Subcutaneous adipose tissue (tissue), 4 donors: ENCODE data around the gene HAUS7. TPM values are rescaled to one million over a fixed set of nuclear protein-coding genes. Genes with fewer than 3 reads are reported as not detected.

Experiments used
- total RNA-seq, 4 donors: library from RNA; depleted of rRNA; stranded (reverse); fragments of >200 nt; gene quantifications; one replicate each; pipeline ENCODE4 v1.1.0, GENCODE V29; 2016
- TF ChIP-seq, protein P1 (sequence below): fragments of 450-650 bp; IDR thresholded peaks from one replicate; pipeline ENCODE4 v1.5.1; 2016; ENCODE audit warnings: low read depth, mild to moderate bottlenecking, control low read depth, antibody characterized with exemption, moderate library complexity

Gene HAUS7
- total RNA-seq, 4 donors from 2014 or later = 14.2 to 29.4 (median 16.3) TPM

DNA sequence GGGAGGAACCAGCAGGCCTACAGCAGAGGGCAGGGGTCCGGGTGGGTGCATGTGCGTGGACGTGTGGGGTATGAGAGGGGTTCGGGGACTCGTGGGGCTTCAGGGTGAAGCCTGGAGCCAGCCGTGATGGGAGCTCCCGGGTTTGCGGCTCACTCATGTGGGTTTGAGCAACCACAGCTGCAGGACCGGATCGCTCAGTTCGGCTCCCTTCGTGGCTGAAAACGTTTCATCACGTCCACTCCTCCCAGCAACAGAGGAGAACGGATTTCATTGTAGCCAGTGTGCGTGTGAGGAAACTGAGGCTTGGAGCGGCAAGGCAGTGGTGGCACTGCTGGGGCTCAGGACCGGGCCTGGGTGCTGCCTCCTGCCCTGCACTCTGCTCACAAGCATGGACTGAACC is 35.0 kb upstream of the HAUS7 start:
- TF ChIP-seq, protein P1, sequence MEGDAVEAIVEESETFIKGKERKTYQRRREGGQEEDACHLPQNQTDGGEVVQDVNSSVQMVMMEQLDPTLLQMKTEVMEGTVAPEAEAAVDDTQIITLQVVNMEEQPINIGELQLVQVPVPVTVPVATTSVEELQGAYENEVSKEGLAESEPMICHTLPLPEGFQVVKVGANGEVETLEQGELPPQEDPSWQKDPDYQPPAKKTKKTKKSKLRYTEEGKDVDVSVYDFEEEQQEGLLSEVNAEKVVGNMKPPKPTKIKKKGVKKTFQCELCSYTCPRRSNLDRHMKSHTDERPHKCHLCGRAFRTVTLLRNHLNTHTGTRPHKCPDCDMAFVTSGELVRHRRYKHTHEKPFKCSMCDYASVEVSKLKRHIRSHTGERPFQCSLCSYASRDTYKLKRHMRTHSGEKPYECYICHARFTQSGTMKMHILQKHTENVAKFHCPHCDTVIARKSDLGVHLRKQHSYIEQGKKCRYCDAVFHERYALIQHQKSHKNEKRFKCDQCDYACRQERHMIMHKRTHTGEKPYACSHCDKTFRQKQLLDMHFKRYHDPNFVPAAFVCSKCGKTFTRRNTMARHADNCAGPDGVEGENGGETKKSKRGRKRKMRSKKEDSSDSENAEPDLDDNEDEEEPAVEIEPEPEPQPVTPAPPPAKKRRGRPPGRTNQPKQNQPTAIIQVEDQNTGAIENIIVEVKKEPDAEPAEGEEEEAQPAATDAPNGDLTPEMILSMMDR = no peak

- TF ChIP-seq, protein P1 = no peak
Observed at GRCh38 chrX:153504445-153505016, 34.2 kb upstream of the HAUS7 start.

DNA sequence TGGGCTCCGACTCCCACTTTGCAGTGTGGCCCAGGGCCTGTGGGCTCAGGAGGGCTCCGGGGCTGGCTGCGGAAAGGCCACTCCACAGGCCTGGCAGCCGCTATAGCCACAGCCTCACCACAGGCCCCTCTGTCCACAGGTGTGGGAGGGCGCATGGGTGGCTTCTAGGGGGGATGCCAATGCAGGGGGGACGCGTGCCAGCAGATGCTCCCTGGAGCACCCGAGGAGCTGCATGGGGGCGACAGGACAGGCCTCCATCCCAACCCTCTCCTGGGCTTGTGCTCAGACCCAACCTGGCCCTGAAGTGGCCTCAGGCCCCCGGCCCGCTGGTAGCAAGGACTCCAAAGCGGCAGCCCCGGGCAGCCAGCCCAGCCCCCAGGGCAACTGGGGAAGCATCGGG is 32.4 kb upstream of the HAUS7 start:
- TF ChIP-seq, protein P1 = no peak

DNA sequence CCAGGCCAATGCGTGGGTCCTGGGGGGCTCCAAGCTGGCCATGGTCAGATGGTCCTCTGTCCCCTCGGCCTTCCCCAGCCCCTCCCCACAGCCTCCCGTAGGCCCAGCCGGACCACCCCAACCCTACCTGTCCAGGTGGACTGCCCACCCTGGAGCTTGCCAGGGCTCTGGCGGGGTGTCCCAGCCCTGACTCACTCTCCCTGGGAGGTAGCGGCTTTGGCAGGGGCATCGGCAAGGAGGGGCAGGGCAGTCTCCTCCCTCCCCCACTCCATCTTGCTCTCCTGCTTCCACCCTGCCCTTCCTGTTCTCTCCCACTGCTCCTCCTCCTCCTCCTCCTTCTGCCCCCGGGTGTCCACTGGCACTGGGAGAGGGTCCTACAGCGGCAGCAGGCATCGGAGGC is 31.8 kb upstream of the HAUS7 start:
- TF ChIP-seq, protein P1 = no peak

- TF ChIP-seq, protein P1 = no peak
Observed at GRCh38 chrX:153501530-153501929, 31.2 kb upstream of the HAUS7 start.

DNA sequence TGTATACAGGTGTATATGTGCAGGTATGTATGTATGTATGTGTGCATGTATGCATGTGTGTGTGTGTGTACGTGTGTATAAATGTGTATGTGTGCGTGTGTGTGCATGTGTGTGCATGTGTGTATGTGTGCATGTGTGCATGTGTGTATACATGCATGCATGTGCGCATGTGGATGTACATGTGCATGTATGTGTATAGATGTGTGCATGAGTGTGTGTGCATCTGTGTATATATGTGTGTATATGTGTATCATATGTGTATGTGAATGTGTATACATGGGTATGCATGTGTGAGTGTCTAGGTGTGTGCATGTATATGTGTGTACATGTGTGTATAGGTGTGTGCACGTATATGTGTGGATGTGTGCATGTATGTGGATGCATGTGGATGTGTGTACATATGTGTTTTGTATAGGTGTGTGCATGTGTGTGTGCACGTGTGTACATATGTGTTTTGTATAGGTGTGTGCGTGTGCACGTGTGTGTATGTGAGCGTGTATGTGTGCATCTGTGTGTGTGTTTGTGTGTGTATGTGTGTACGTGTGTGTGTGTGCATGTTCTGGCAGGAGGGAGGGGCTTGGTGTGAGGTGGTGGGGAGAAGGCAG is 30.4 kb upstream of the HAUS7 start:
- TF ChIP-seq, protein P1 = no peak

- TF ChIP-seq, protein P1 = no peak
Observed at GRCh38 chrX:153499876-153500275, 29.5 kb upstream of the HAUS7 start.
